ENCODE measurements around the gene FGFRL1. TPM values are rescaled to one million over a fixed set of nuclear protein-coding genes. Genes with fewer than 3 reads are reported as not detected.

Gene FGFRL1
- total RNA-seq, 2 experiments from 2014 or later = 17.6 to 23.5 TPM

DNA sequence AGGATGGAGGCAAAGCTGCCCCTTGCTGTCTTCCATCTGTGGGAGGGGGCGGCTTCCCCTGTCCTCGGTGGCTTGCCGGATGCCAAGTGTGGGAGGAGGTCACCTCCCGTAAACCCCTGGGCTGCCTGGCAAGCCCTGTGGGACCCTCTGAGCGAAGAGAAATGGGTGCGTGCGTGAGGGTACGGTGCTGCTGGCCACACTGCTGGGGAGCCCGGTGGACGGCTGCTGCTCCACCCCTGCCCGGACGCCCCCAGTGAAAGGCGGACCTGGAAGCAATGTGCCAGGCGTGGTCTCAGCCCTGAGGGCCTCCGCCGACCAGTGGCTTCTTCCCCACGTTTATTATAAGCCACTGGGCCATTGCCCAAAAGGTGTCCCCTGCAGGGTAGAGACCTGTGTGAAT, 29.1 kb upstream of the FGFRL1 start:
- Mint-ChIP-seq H3K27me3 (no peaks in the 10 kb centered on the region), H3K36me3 (ENCODE audit: low read depth) (no peaks in the 10 kb centered on the region), H3K4me3 (no peak overlapping the region), H3K9me3 (ENCODE audit: low read depth) (no peaks in the 10 kb centered on the region), H3K27ac (no peak overlapping the region), H3K4me1 (peaks cover 13% of the 10 kb centered on the region)
- ATAC-seq (no peak), DNase-seq (no peak)
- intact Hi-C loops (cut with DNase I, micrococcal nuclease) = no loop called here
- ChIA-PET CTCF (interaction anchor here (0.5 kb wide), 1 partner anchor 147 kb away, joined by 3 read pairs; no protein-coding TSS in a partner anchor), POLR2A (no interaction called here)

DNA sequence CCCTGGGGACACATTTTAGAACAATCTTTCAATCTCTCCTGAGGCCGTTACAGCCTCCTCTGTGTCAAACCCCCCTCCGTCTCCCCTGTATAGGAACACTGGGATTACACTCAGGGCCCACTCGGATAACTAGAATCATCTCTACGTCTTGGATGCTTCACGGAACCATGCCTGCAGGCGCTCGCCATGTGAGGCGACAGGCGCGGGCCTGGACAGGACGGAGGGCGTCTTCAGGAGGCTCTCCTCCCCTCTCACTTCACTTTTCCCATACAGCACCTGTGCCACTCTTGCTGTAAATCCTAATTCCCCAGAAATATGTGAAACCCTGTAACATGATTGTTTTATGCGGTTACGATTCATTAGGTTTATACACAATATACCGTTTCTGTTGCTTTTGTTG, 28.6 kb upstream of the FGFRL1 start:
- intact Hi-C loops (cut with DNase I, micrococcal nuclease) = no loop called here
- ATAC-seq (no peak), DNase-seq (no peak)
- H3K36me3 Mint-ChIP-seq (ENCODE audit: low read depth) = no peaks in the 10 kb centered on the region
- ChIA-PET CTCF (no interaction called here), POLR2A (no interaction called here)
- no peaks in the 10 kb centered on the region for H3K9me3 Mint-ChIP-seq (ENCODE audit: low read depth)
- no peak overlapping the region for H3K27ac Mint-ChIP-seq
- H3K4me1 Mint-ChIP-seq = peaks cover 13% of the 10 kb centered on the region
- no peak overlapping the region for H3K4me3 Mint-ChIP-seq
- no peaks in the 10 kb centered on the region for H3K27me3 Mint-ChIP-seq

DNA sequence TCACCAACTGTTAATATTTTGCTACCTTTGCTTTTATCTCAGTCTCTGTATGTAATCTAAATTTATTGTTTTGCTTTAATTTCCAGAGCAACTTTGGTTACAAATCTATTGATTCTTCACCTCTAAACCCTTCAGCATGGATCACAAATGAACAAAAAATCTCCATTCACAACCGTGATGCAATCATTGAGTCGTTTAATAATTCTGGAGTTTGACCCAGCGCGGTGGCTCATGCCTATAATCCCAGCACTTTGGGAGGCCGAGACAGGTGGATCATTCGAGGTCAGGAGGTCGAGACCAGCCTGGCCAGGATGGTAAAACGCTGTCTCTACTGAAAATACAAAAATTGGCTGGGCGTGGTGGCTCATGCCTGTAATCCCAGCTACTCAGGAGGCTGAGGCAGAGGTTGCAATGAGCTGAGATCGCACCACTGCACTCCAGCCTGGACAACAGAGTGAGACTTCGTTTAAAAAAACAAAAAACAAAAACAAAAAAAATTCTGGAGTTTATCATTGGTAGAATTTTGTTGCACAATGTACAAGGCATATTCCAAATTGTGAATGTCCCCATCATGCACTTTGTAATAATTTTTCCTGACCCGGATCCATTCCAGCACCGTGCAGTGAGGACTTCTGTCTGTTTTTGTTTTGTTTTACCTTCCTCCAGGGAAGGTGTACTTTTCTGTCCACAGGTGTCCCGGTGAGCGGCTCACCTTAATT, 26.9 kb upstream of the FGFRL1 start:
- Mint-ChIP-seq H3K9me3 (ENCODE audit: low read depth) (no peaks in the 10 kb centered on the region), H3K27ac (no peak overlapping the region), H3K4me1 (peaks cover 13% of the 10 kb centered on the region), H3K4me3 (peak overlapping the region; percentile 85), H3K27me3 (no peaks in the 10 kb centered on the region), H3K36me3 (ENCODE audit: low read depth) (no peaks in the 10 kb centered on the region)
- CTCF ChIA-PET = no interaction called here
- DNase-seq (no peak), ATAC-seq (no peak)
- intact Hi-C loops (cut with DNase I, micrococcal nuclease) = loop anchor here (1.0 to 5.0 kb wide), 4 partner anchors 11 to 242 kb away; partner anchors contain the start of genes DGKQ (in 1 of the 2), GAK (in 1 of the 2) and TMEM175 (in 1 of the 2)
- POLR2A ChIA-PET = interaction anchor here (0.6 kb wide), 1 partner anchor 9 kb away, joined by 6 read pairs; no protein-coding TSS in a partner anchor

- peak overlapping the region; percentile 85 for H3K4me3 Mint-ChIP-seq
- peak; percentile 87 for DNase-seq
- H3K9me3 Mint-ChIP-seq (ENCODE audit: low read depth) = no peaks in the 10 kb centered on the region
- intact Hi-C loops (cut with DNase I, micrococcal nuclease) = loop anchor here (1.0 to 5.0 kb wide), 4 partner anchors 12 to 243 kb away; partner anchors contain the start of genes DGKQ (in 1 of the 2), GAK (in 1 of the 2) and TMEM175 (in 1 of the 2)
- no peak overlapping the region for H3K27ac Mint-ChIP-seq
- ATAC-seq = peak; percentile 76
- no peaks in the 10 kb centered on the region for H3K27me3 Mint-ChIP-seq
- POLR2A ChIA-PET = interaction anchor here (0.6 kb wide), 1 partner anchor 10 kb away, joined by 6 read pairs; no protein-coding TSS in a partner anchor
- H3K36me3 Mint-ChIP-seq (ENCODE audit: low read depth) = no peaks in the 10 kb centered on the region
- CTCF ChIA-PET = no interaction called here
- H3K4me1 Mint-ChIP-seq = peaks cover 13% of the 10 kb centered on the region
Measured at GRCh38 chr4:985123-985830, 26.1 kb upstream of the FGFRL1 start.

GRCh38 chr4:986428-986878, 25.0 kb upstream of the FGFRL1 start:
- Mint-ChIP-seq H3K36me3 (ENCODE audit: low read depth) (peaks cover 2% of the 10 kb centered on the region), H3K27me3 (no peaks in the 10 kb centered on the region), H3K27ac (peak overlapping the region; percentile 88), H3K4me1 (peaks cover 13% of the 10 kb centered on the region), H3K4me3 (peak overlapping the region; percentile 85), H3K9me3 (ENCODE audit: low read depth) (no peaks in the 10 kb centered on the region)
- ChIA-PET POLR2A (interaction anchor here (0.6 kb wide), 3 partner anchors 9 to 230 kb away, joined by 3 to 5 read pairs (median 3); no protein-coding TSS in a partner anchor), CTCF (interaction anchor here (1.0 to 1.6 kb wide), 2 partner anchors 90 to 291 kb away, joined by 4 to 5 read pairs; no protein-coding TSS in a partner anchor)
- DNase-seq (no peak), ATAC-seq (peak; percentile 18)
- intact Hi-C loops (cut with DNase I, micrococcal nuclease) = loop anchor here (1.0 to 5.0 kb wide), 8 partner anchors 13 to 384 kb away; partner anchors contain the start of genes GAK (in 2 of the 2), TMEM175 (in 2 of the 2) and DGKQ (in 1 of the 2)

GRCh38 chr4:986879-987623, 24.4 kb upstream of the FGFRL1 start, which contains the start of gene IDUA:
Gene IDUA, plus strand, starts transcription at chr4:987044. Its CDS starts 41 bp downstream, at chr4:987085.
- CTCF ChIA-PET = interaction anchor here (0.5 to 1.6 kb wide), 6 partner anchors 58 to 290 kb away, joined by 3 to 5 read pairs (median 3); no protein-coding TSS in a partner anchor
- intact Hi-C loops (cut with DNase I, micrococcal nuclease) = loop anchor here (1.0 to 5.0 kb wide), 8 partner anchors 14 to 384 kb away; partner anchors contain the start of genes GAK (in 2 of the 2), TMEM175 (in 2 of the 2) and DGKQ (in 1 of the 2)
- ATAC-seq = peak; percentile 82
- POLR2A ChIA-PET = interaction anchor here (0.6 to 0.7 kb wide), 3 partner anchors 10 to 231 kb away, joined by 3 to 4 read pairs (median 3); no protein-coding TSS in a partner anchor
- H3K36me3 Mint-ChIP-seq (ENCODE audit: low read depth) = peaks cover 2% of the 10 kb centered on the region
- H3K27me3 Mint-ChIP-seq = no peaks in the 10 kb centered on the region
- H3K27ac Mint-ChIP-seq = peak within 1 kb of the TSS; percentile 88
- DNase-seq = peak; percentile 93
- H3K4me3 Mint-ChIP-seq = peak within 1 kb of the TSS; percentile 85
- H3K4me1 Mint-ChIP-seq = peaks cover 13% of the 10 kb centered on the region
- no peaks in the 10 kb centered on the region for H3K9me3 Mint-ChIP-seq (ENCODE audit: low read depth)

- Mint-ChIP-seq H3K9me3 (ENCODE audit: low read depth) (no peaks in the 10 kb centered on the region), H3K4me3 (peak overlapping the region; percentile 74), H3K4me1 (peaks cover 13% of the 10 kb centered on the region), H3K27ac (no peak overlapping the region), H3K36me3 (ENCODE audit: low read depth) (peaks cover 2% of the 10 kb centered on the region), H3K27me3 (no peaks in the 10 kb centered on the region)
- CTCF ChIA-PET = interaction anchor here (0.5 to 1.6 kb wide), 7 partner anchors 58 to 290 kb away, joined by 3 to 5 read pairs (median 3); no protein-coding TSS in a partner anchor
- DNase-seq = no peak
- POLR2A ChIA-PET = interaction anchor here (0.7 kb wide), 1 partner anchor 206 kb away, joined by 4 read pairs; no protein-coding TSS in a partner anchor
- intact Hi-C loops (cut with DNase I, micrococcal nuclease) = loop anchor here (2.0 to 5.0 kb wide), 5 partner anchors 56 to 385 kb away; partner anchors contain the start of genes GAK (in 1 of the 2) and TMEM175 (in 1 of the 2)
- no peak for ATAC-seq
Measured at GRCh38 chr4:987624-988513, 23.6 kb upstream of the FGFRL1 start.

GRCh38 chr4:988726-989721, 22.4 kb upstream of the FGFRL1 start:
- DNase-seq (no peak), ATAC-seq (no peak)
- intact Hi-C loops (cut with DNase I, micrococcal nuclease) = loop anchor here in 1 of 2 experiments (5.0 kb wide), 2 partner anchors 57 to 247 kb away; partner anchors contain the start of genes GAK and TMEM175
- Mint-ChIP-seq H3K4me3 (no peak overlapping the region), H3K27me3 (no peaks in the 10 kb centered on the region), H3K27ac (no peak overlapping the region), H3K36me3 (ENCODE audit: low read depth) (peaks cover 2% of the 10 kb centered on the region), H3K9me3 (ENCODE audit: low read depth) (no peaks in the 10 kb centered on the region), H3K4me1 (peaks cover 13% of the 10 kb centered on the region)
- POLR2A ChIA-PET = no interaction called here
- CTCF ChIA-PET = interaction anchor here (0.6 kb wide), 1 partner anchor 221 kb away, joined by 3 read pairs; no protein-coding TSS in a partner anchor

All from activated CD4-positive, alpha-beta T cell treated with anti-CD3 and anti-CD28 coated beads for 36 hours (primary cell).